ENCODE data around the gene THAP6. TPM values are rescaled to one million over a fixed set of nuclear protein-coding genes. Genes with fewer than 3 reads are reported as not detected.

THAP6 gene, protein sequence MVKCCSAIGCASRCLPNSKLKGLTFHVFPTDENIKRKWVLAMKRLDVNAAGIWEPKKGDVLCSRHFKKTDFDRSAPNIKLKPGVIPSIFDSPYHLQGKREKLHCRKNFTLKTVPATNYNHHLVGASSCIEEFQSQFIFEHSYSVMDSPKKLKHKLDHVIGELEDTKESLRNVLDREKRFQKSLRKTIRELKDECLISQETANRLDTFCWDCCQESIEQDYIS
- total RNA-seq: 10 to 100 TPM; 15.9 to 25.0 TPM

DNA sequence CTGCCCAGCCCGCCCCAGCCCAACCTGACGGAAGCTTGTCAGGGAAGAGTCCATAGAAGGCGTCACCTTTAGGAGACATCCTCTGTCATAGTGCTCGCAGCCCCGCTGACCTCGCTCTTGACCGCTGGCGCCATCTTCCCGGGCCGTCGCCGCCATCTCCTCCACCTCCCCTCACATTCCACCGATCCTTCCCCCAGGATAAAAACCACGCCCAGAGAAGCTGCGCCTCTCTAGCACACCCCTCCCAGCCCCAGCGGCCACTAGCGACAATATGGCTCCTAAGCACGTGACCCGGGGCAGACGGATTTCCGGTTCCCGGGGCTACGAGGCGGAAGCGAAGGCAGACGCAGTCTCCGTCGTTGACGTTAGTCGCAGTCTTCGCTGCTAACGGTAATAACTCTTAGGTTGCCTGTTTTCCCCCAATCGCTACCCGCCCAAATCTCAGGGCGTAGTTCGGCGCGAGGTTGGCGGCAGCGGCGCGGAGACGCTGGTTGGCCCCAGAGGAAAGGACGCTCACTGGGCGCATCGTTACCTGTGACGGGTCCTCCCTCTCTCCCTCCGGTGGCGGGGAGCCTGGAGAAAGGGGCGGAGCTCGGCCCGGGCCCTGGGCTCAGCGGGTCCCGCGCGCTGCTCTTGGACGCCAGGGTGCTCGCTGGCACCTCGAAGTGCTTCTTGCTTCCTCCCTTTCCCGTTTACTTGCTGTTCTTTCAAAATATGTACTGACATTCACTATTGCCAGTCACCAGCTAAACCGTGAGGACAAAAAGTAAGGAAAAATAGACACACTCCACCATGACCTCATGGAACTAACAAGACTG lies at the start of gene THAP6, which contains the start of gene RCHY1:
Gene THAP6 (plus strand): TSS at position 343 of the 818 bp plus-strand sequence. CDS start 980 bp downstream, outside the sequence.
Gene RCHY1 (minus strand): TSS at position 273 of the 818 bp plus-strand sequence. CDS start 117 bp downstream, at position 156.
- Mint-ChIP-seq H3K27ac (no peak within 1 kb of the TSS), H3K4me3 (no peak within 1 kb of the TSS), H3K27me3 (no peaks in the 10 kb centered on the region), H3K36me3 (peaks cover 32% of the 10 kb centered on the region), H3K4me1 (ENCODE audit: low read depth in 2 of 2) (peaks cover 27 to 30% of the 10 kb centered on the region in 2 donors), H3K9me3 (peaks cover 3% of the 10 kb centered on the region)
- ATAC-seq (peak; percentile 94 to 96), DNase-seq (ENCODE audit: low spot score) (peak; percentile 95)

DNA sequence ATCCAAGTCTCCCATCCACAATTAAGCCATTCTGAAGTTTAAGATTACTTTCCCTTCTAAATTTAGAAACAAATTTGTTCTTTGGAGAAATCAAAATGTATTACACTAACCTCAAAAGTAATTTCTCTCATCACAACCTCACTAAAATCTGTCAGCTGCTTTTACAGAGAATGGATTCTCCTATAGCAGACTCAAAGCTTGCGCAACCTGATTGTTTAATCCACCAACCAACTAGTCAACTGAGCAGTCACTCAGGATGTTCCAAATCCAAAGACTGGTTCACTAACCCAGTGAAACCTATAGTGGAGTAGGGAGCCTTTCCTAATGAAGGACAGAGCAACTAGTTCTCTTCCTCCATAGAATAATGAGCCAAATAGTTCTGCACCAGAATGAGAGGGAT lies 44.4 kb upstream of the THAP6 start:
- no peak for ATAC-seq

DNA sequence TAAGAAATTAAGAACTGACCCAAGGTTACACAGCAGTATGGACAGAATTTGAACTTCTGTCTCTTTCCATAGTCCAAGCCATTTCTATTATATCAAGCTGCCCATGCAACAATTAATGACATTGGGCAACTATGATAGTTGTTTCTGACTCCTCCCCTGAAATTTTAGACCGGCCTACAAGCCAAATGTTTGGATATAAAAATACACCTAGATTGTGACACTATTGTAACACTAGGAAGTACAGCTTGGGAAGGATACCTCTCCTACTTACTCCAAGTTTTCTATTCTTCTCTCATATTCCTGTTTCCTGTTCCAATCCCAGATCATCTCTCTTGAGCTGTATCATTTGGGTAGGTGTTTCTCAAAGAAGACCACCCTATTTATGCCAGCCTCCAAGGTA lies 43.5 kb upstream of the THAP6 start:
- Mint-ChIP-seq H3K4me1 (ENCODE audit: low read depth in 2 of 2) (peaks cover 0 to 7% of the 10 kb centered on the region in 2 donors), H3K4me3 (no peak overlapping the region), H3K9me3 (no peaks in the 10 kb centered on the region), H3K27ac (no peak overlapping the region), H3K36me3 (peaks cover 5% of the 10 kb centered on the region), H3K27me3 (no peaks in the 10 kb centered on the region)
- DNase-seq (ENCODE audit: low spot score) (no peak), ATAC-seq (no peak)

More for the DNA sequence above, 44.4 kb upstream of the THAP6 start:
- peaks cover 5% of the 10 kb centered on the region for H3K36me3 Mint-ChIP-seq
- H3K27ac Mint-ChIP-seq: no peak overlapping the region
- no peaks in the 10 kb centered on the region for H3K27me3 Mint-ChIP-seq
- H3K4me1 Mint-ChIP-seq (ENCODE audit: low read depth in 2 of 2): peaks cover 0 to 3% of the 10 kb centered on the region in 2 donors
- H3K9me3 Mint-ChIP-seq: no peaks in the 10 kb centered on the region
- DNase-seq (ENCODE audit: low spot score): no peak
- no peak overlapping the region for H3K4me3 Mint-ChIP-seq

DNA sequence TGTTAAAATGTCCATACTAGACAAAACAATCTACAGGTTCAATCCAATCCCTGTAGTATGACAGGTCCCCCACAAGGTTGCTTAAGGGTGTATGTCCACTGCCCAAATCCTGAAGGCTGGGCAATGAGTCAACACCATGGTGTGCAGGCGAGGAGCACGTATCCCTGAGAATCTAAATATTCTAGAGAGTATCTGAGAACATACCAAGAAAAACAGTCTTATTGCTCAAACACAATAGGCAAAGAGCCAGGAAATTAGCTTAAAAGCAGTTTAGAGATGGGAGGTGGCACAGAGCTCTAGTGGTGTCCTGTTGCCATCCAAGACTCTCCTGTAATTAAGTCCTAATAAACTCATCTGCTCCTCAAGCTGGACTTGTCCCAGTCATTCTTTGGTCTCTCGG lies 37.1 kb upstream of the THAP6 start:
- Mint-ChIP-seq H3K27me3 (no peaks in the 10 kb centered on the region), H3K4me3 (no peak overlapping the region), H3K36me3 (peaks cover 39% of the 10 kb centered on the region), H3K27ac (no peak overlapping the region), H3K4me1 (ENCODE audit: low read depth in 2 of 2) (peaks cover 8 to 15% of the 10 kb centered on the region in 2 donors), H3K9me3 (no peaks in the 10 kb centered on the region)
- no peak for DNase-seq (ENCODE audit: low spot score)
- ATAC-seq: no peak

DNA sequence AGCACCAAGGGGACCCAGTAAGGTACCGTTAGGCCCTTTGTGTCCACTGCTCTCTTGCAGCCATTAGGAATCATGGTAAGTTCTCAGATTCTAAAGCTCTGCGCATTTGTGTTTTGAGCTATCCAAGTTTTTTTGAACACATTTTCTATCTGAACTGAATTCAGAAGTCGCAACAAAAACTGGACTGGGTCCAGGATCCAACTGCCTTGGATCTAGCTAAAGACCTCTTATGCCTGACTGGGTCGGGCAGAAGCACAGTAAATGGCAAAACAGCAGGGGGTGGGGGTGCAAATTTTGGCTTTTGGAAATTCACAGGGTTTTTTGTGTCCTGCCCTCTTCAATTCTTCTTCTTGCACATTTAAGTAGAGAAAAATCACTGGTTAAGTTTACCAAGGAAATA lies 30.1 kb upstream of the THAP6 start:
- Mint-ChIP-seq H3K9me3 (no peaks in the 10 kb centered on the region), H3K4me3 (no peak overlapping the region), H3K27ac (no peak overlapping the region), H3K4me1 (ENCODE audit: low read depth in 2 of 2) (no peaks in the 10 kb centered on the region), H3K36me3 (peaks cover 21% of the 10 kb centered on the region), H3K27me3 (no peaks in the 10 kb centered on the region)
- ATAC-seq (no peak), DNase-seq (ENCODE audit: low spot score) (no peak)

DNA sequence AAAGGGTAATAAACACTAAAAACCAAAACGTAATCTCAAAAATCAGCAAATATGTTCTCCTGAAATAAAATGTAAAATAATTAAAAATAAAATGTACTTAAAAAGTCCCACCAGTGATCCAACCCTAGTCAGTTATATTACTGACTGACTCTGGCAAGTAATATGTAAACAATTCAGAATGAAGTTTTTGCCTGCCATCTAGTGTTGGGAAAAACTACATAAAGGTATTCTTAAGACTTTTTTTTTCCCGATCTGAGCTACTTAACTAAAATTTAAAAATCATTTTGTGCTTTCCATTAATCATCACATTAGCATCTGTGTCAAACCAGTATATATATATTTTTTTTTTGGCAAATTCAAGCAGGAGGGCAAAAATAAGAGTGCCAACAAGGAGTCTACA lies 24.1 kb upstream of the THAP6 start:
- Mint-ChIP-seq H3K9me3 (no peaks in the 10 kb centered on the region), H3K27me3 (no peaks in the 10 kb centered on the region), H3K4me1 (ENCODE audit: low read depth in 2 of 2) (peaks cover 7 to 12% of the 10 kb centered on the region in 2 donors), H3K4me3 (no peak overlapping the region), H3K27ac (no peak overlapping the region), H3K36me3 (peaks cover 13% of the 10 kb centered on the region)
- no peak for ATAC-seq
- no peak for DNase-seq (ENCODE audit: low spot score)

DNA sequence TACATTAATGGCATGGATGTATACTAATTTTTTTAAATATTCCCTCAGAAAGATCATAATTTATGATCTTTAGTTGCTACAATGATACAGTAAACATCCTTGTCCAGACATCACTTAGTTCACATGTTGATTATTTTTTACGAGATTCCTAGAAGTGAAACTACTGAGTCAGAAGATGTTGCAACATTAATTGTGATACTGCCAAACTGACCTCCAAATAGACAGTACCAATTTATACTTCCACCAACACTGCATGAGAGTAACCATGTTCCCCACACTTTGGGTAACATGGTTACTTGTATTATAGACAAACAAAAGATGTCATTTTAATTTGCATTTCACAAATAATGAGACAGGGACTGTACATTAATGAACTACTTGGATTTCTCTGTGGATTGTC lies 19.7 kb upstream of the THAP6 start:
- no peaks in the 10 kb centered on the region for H3K9me3 Mint-ChIP-seq
- peaks cover 35% of the 10 kb centered on the region for H3K36me3 Mint-ChIP-seq
- peak in 1 of 2 donors; percentile 51 for ATAC-seq
- H3K4me1 Mint-ChIP-seq (ENCODE audit: low read depth in 2 of 2): peaks cover 39 to 45% of the 10 kb centered on the region in 2 donors
- H3K4me3 Mint-ChIP-seq: no peak overlapping the region
- no peaks in the 10 kb centered on the region for H3K27me3 Mint-ChIP-seq
- DNase-seq (ENCODE audit: low spot score): no peak
- H3K27ac Mint-ChIP-seq: peak overlapping the region; percentile 19 to 55

DNA sequence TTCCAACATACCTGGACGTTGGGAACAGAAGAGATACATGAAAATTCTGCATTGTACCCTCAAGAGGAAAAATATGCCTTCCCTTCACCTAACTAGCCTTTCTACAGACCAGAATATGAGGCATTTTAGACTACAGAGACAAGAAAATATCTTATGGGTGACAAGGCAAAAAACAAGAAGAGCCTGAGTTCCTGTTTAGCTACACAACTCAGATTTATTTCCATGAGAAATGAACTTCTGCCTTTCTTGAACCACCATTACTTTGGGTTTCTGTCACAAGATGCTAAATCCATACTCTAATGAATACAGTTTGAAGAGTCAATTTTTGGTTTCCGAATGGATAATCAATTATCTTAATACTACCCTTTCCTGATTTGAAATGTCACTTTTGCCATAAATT lies 18.8 kb upstream of the THAP6 start:
- ATAC-seq (no peak), DNase-seq (ENCODE audit: low spot score) (no peak)
- no peaks in the 10 kb centered on the region for H3K27me3 Mint-ChIP-seq
- no peak overlapping the region for H3K4me3 Mint-ChIP-seq
- H3K4me1 Mint-ChIP-seq (ENCODE audit: low read depth in 2 of 2): peaks cover 39 to 45% of the 10 kb centered on the region in 2 donors
- H3K9me3 Mint-ChIP-seq: no peaks in the 10 kb centered on the region
- peak overlapping the region in 1 of 2 donors; percentile 73 for H3K27ac Mint-ChIP-seq
- peaks cover 35% of the 10 kb centered on the region for H3K36me3 Mint-ChIP-seq

DNA sequence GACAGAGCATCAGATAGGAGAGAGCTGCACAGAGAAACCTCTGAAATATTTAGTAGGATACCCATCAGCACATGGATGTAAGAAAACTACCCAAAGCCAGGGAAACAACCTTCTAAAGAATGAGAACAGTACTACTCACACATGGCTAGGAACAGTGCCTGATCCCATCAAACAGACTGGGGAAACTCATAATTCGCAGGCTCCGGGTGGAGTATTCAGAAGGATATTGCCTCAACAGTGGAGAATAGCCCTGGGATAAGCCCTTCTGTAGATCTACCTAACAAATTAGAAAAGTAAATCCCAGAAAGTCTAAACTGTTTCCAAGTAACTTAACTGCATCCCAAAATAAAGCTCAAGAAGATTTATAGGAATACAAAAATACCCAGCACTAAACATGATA lies 17.9 kb upstream of the THAP6 start:
- Mint-ChIP-seq H3K4me1 (ENCODE audit: low read depth in 2 of 2) (peaks cover 39 to 45% of the 10 kb centered on the region in 2 donors), H3K36me3 (peaks cover 31% of the 10 kb centered on the region), H3K27ac (peak overlapping the region; percentile 4 to 8), H3K9me3 (no peaks in the 10 kb centered on the region), H3K27me3 (no peaks in the 10 kb centered on the region), H3K4me3 (no peak overlapping the region)
- ATAC-seq (no peak), DNase-seq (ENCODE audit: low spot score) (no peak)

DNA sequence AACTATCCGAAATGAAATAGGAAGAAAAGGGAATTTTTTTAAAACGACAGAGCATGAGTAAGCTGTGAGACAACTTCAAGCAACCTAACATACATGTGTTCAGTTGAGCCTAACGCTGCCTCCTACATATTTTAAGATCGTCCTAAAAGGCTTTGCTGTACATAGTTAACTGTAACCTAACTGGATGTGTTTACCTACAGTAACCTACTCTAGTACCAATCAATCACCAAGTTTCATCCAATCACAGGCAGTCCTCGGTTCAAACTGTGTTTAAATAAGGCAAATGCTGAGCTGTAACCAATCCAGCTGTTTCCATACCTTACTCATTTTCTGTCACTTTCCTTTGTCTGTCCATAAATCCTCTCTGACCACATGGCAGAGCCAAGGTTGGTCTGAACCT lies 17.1 kb upstream of the THAP6 start:
- Mint-ChIP-seq H3K9me3 (no peaks in the 10 kb centered on the region), H3K36me3 (peaks cover 28% of the 10 kb centered on the region), H3K4me1 (ENCODE audit: low read depth in 2 of 2) (peaks cover 39 to 45% of the 10 kb centered on the region in 2 donors), H3K4me3 (no peak overlapping the region), H3K27me3 (no peaks in the 10 kb centered on the region), H3K27ac (peak overlapping the region in 1 of 2 donors; percentile 27)
- ATAC-seq: no peak
- no peak for DNase-seq (ENCODE audit: low spot score)

DNA sequence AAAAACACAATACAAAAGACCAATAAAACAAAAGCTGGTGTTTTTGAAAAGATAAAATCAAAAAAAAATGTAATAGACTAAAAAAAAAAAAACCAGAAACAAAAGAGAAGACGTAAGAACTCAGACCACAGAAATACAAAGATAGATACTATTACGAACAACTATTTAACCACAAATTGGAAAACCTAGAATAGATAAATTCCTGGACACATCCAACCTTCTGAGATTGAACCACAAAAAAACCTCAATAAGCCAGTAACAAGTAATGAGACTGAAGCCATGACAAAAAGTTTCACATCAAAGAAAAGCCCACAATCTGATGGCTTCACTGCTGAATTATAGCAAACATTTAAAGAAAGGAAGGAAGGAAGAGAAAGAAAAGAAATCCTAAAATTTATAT lies 16.2 kb upstream of the THAP6 start:
- DNase-seq (ENCODE audit: low spot score): no peak
- H3K27me3 Mint-ChIP-seq: no peaks in the 10 kb centered on the region
- no peak overlapping the region for H3K4me3 Mint-ChIP-seq
- no peaks in the 10 kb centered on the region for H3K9me3 Mint-ChIP-seq
- no peak for ATAC-seq
- H3K36me3 Mint-ChIP-seq: peaks cover 26% of the 10 kb centered on the region
- peak overlapping the region in 1 of 2 donors; percentile 27 for H3K27ac Mint-ChIP-seq
- H3K4me1 Mint-ChIP-seq (ENCODE audit: low read depth in 2 of 2): peaks cover 39 to 44% of the 10 kb centered on the region in 2 donors

DNA sequence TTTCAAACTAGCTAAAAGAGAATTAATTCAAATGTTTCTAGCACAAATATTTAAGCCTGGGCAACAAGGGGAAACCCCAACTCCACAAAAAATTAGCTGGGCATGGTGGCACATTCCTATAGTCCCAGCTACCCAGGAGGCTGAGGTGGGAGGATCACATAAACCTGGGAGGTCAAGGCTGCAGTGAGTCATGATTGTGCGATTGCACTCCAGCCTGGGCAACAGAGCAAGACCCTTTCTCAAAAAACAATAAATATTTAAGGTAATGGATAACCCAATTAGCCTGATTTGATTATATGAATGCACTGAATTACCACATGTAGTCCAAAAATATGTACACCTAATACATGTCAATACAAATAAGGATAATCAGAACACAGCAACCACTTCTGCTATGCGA lies 14.4 kb upstream of the THAP6 start:
- no peaks in the 10 kb centered on the region for H3K9me3 Mint-ChIP-seq
- DNase-seq (ENCODE audit: low spot score) (no peak), ATAC-seq (no peak)
- peaks cover 34 to 35% of the 10 kb centered on the region in 2 donors for H3K4me1 Mint-ChIP-seq (ENCODE audit: low read depth in 2 of 2)
- peaks cover 22% of the 10 kb centered on the region for H3K36me3 Mint-ChIP-seq
- no peak overlapping the region for H3K4me3 Mint-ChIP-seq
- H3K27me3 Mint-ChIP-seq: no peaks in the 10 kb centered on the region
- no peak overlapping the region for H3K27ac Mint-ChIP-seq

DNA sequence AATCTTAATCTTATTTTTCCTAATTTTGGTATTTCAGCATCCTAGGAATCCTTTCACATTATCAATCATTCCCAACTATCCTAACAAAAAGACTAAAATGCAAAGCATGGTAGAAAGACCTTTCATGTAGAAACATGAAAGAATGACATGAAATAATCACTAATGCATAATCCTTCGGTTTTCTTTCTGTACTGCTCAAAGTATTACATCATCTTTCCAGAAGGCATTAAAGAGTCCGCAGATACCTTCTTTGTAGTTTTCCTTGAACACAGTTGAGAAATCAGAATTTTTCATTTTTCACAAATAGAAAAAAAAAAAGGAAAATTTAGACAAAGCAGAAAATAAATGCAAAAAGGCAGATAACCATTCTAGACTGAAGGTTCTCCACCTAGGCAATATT lies 11.6 kb upstream of the THAP6 start:
- ATAC-seq: no peak
- no peaks in the 10 kb centered on the region for H3K27me3 Mint-ChIP-seq
- H3K27ac Mint-ChIP-seq: no peak overlapping the region
- H3K36me3 Mint-ChIP-seq: peaks cover 29% of the 10 kb centered on the region
- no peak overlapping the region for H3K4me3 Mint-ChIP-seq
- peaks cover 18 to 24% of the 10 kb centered on the region in 2 donors for H3K4me1 Mint-ChIP-seq (ENCODE audit: low read depth in 2 of 2)
- DNase-seq (ENCODE audit: low spot score): no peak
- no peaks in the 10 kb centered on the region for H3K9me3 Mint-ChIP-seq

DNA sequence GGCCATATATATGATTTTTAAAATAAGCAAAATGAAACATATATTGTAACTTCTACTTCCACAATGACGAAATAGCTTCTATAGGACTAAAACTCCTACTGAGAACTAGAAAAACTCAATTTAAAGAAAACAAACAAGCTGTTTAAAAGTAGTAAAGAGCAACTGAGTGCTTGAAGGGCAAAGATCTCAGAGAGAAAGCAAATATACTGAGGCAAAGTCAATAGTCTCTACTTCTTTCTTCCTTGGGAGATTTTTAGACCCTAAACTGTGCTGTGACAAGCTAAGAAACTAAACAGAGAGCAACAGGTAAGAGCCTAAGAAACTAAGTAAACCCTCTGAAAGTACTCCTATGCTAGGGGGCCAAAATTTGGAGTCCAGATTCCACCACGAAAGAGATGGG lies 8.6 kb upstream of the THAP6 start:
- H3K4me1 Mint-ChIP-seq (ENCODE audit: low read depth in 2 of 2): peaks cover 21 to 28% of the 10 kb centered on the region in 2 donors
- H3K27ac Mint-ChIP-seq: peak overlapping the region in 1 of 2 donors; percentile 39
- ATAC-seq (no peak), DNase-seq (ENCODE audit: low spot score) (no peak)
- no peaks in the 10 kb centered on the region for H3K27me3 Mint-ChIP-seq
- H3K36me3 Mint-ChIP-seq: peaks cover 29% of the 10 kb centered on the region
- H3K9me3 Mint-ChIP-seq: peaks cover 3% of the 10 kb centered on the region
- no peak overlapping the region for H3K4me3 Mint-ChIP-seq

All from natural killer cell treated with Interleukin-12 subunit alpha and Interleukin-12 subunit beta and Interleukin-15 and Interleukin-18, amount 100 ng/mL, for 72 hours (primary cell).